ENCODE measurements around the gene VPS33A. TPM values are rescaled to one million over a fixed set of nuclear protein-coding genes. Genes with fewer than 3 reads are reported as not detected.

The VPS33A gene
- total RNA-seq, 1 experiment from 2014 or later = 37.6 TPM

DNA sequence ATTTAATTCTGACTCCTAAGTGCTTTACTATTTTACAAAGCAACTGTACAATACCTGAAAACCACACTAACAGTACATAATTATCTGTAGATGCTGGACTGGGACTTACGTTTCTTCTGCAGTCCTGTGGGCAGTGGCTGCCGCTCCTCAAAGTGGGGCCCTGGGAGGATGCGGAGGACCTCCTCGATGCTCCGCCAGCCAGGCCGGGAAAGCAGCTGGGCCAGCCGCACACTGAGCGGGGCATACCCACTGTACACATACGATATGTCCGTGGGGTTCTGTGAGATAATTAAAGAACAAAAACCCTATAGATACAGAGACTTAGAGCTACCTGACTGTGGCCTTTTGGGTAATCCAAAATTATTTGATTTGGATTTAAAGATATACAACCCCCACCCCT lies 33.6 kb downstream of the VPS33A start:
- DNase-seq (ENCODE audit: low spot score) = no peak
- no peak overlapping the region for H3K4me3 Mint-ChIP-seq
- TF ChIP-seq ZNF219 (CRISPR knock-in tag; IDR thresholded peaks at IDR 0.05; ENCODE audit: borderline replicate concordance) = no peak
- TF ChIP-seq, protein P1, sequence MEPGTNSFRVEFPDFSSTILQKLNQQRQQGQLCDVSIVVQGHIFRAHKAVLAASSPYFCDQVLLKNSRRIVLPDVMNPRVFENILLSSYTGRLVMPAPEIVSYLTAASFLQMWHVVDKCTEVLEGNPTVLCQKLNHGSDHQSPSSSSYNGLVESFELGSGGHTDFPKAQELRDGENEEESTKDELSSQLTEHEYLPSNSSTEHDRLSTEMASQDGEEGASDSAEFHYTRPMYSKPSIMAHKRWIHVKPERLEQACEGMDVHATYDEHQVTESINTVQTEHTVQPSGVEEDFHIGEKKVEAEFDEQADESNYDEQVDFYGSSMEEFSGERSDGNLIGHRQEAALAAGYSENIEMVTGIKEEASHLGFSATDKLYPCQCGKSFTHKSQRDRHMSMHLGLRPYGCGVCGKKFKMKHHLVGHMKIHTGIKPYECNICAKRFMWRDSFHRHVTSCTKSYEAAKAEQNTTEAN (CRISPR knock-in tag; IDR thresholded peaks at IDR 0.05) = no peak
- TF ChIP-seq, protein P2, sequence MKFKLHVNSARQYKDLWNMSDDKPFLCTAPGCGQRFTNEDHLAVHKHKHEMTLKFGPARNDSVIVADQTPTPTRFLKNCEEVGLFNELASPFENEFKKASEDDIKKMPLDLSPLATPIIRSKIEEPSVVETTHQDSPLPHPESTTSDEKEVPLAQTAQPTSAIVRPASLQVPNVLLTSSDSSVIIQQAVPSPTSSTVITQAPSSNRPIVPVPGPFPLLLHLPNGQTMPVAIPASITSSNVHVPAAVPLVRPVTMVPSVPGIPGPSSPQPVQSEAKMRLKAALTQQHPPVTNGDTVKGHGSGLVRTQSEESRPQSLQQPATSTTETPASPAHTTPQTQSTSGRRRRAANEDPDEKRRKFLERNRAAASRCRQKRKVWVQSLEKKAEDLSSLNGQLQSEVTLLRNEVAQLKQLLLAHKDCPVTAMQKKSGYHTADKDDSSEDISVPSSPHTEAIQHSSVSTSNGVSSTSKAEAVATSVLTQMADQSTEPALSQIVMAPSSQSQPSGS (CRISPR knock-in tag; IDR thresholded peaks at IDR 0.05; ENCODE audit: borderline replicate concordance, low read depth) = no peak
- no peak for TF ChIP-seq ZNF423 (CRISPR knock-in tag; IDR thresholded peaks at IDR 0.05)

DNA sequence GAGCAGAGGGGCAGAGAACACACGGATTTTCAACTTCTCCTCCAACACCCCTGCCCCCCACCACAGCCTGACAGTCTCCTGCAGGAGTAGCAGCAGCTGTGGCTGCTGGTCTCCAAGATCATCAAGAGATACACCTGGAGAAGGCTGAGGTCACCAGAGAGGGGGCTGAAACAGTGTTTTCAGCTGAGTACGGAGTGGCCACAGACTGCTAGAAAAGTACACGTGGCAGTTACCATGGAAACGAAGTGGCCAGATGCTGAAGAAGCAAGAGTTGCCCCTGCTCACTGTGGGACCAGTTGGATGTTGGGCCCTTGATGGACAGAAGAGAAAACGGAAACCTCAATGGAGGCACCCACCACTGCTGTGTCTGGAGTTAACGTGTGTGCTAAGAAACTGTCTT lies 35.5 kb downstream of the VPS33A start:
- ATAC-seq = no peak

More for the DNA sequence above, 33.6 kb downstream of the VPS33A start:
- Mint-ChIP-seq H3K36me3 (peaks cover 8% of the 10 kb centered on the region), H3K4me1 (no peaks in the 10 kb centered on the region), H3K27me3 (ENCODE audit: low read depth) (no peaks in the 10 kb centered on the region), H3K9me3 (no peaks in the 10 kb centered on the region), H3K27ac (no peak overlapping the region)
- POLR2A ChIA-PET = no interaction called here
- no peak for ATAC-seq
- CTCF ChIA-PET = interaction anchor here (0.6 kb wide), 1 partner anchor 268 kb away, joined by 3 read pairs; the partner anchor contains the start of gene ZCCHC8

DNA sequence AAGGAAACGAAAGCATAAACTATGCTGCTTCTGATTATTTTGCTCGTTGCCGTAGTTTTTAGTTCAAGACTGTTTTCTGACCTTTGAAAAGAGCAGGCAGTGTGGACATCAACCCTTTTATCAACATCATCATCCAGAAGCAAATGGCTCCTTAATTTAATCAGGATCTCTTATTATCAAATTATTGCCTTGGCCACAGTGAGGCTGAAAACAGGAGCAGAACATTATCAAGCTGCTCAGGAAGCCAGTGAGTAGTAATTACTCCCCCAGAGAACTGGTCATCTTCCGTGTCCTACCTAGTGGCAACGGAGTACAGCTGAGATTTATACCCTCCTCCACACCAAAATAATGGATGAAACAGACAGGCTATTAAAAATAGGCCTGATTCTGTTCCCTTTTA lies 38.2 kb downstream of the VPS33A start:
- H3K4me3 Mint-ChIP-seq = no peak overlapping the region
- ATAC-seq = no peak
- H3K4me1 Mint-ChIP-seq = peaks cover 21% of the 10 kb centered on the region

More for the DNA sequence above, 35.5 kb downstream of the VPS33A start:
- TF ChIP-seq, protein P3, sequence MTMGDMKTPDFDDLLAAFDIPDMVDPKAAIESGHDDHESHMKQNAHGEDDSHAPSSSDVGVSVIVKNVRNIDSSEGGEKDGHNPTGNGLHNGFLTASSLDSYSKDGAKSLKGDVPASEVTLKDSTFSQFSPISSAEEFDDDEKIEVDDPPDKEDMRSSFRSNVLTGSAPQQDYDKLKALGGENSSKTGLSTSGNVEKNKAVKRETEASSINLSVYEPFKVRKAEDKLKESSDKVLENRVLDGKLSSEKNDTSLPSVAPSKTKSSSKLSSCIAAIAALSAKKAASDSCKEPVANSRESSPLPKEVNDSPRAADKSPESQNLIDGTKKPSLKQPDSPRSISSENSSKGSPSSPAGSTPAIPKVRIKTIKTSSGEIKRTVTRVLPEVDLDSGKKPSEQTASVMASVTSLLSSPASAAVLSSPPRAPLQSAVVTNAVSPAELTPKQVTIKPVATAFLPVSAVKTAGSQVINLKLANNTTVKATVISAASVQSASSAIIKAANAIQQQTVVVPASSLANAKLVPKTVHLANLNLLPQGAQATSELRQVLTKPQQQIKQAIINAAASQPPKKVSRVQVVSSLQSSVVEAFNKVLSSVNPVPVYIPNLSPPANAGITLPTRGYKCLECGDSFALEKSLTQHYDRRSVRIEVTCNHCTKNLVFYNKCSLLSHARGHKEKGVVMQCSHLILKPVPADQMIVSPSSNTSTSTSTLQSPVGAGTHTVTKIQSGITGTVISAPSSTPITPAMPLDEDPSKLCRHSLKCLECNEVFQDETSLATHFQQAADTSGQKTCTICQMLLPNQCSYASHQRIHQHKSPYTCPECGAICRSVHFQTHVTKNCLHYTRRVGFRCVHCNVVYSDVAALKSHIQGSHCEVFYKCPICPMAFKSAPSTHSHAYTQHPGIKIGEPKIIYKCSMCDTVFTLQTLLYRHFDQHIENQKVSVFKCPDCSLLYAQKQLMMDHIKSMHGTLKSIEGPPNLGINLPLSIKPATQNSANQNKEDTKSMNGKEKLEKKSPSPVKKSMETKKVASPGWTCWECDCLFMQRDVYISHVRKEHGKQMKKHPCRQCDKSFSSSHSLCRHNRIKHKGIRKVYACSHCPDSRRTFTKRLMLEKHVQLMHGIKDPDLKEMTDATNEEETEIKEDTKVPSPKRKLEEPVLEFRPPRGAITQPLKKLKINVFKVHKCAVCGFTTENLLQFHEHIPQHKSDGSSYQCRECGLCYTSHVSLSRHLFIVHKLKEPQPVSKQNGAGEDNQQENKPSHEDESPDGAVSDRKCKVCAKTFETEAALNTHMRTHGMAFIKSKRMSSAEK (CRISPR knock-in tag; IDR thresholded peaks at IDR 0.05; ENCODE audit: borderline replicate concordance) = no peak
- TF ChIP-seq, protein P4, sequence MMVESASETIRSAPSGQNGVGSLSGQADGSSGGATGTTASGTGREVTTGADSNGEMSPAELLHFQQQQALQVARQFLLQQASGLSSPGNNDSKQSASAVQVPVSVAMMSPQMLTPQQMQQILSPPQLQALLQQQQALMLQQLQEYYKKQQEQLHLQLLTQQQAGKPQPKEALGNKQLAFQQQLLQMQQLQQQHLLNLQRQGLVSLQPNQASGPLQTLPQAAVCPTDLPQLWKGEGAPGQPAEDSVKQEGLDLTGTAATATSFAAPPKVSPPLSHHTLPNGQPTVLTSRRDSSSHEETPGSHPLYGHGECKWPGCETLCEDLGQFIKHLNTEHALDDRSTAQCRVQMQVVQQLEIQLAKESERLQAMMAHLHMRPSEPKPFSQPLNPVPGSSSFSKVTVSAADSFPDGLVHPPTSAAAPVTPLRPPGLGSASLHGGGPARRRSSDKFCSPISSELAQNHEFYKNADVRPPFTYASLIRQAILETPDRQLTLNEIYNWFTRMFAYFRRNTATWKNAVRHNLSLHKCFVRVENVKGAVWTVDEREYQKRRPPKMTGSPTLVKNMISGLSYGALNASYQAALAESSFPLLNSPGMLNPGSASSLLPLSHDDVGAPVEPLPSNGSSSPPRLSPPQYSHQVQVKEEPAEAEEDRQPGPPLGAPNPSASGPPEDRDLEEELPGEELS (CRISPR knock-in tag; IDR thresholded peaks at IDR 0.05) = no peak
- TF ChIP-seq ZNF121 (CRISPR knock-in tag; IDR thresholded peaks at IDR 0.05) (no peak), ZNF671 (CRISPR knock-in tag; IDR thresholded peaks at IDR 0.05) (no peak)
- CTCF ChIA-PET = no interaction called here
- Mint-ChIP-seq H3K9me3 (no peaks in the 10 kb centered on the region), H3K4me3 (no peak overlapping the region), H3K36me3 (peaks cover 7% of the 10 kb centered on the region), H3K27ac (no peak overlapping the region), H3K4me1 (peaks cover 6% of the 10 kb centered on the region), H3K27me3 (ENCODE audit: low read depth) (no peaks in the 10 kb centered on the region; the same call in 1 of the 2 replicates)
- no peak for DNase-seq (ENCODE audit: low spot score)
- POLR2A ChIA-PET = no interaction called here

More for the DNA sequence above, 38.2 kb downstream of the VPS33A start:
- POLR2A ChIA-PET = no interaction called here
- CTCF ChIA-PET = no interaction called here
- H3K36me3 Mint-ChIP-seq = peaks cover 12% of the 10 kb centered on the region
- no peak for DNase-seq (ENCODE audit: low spot score)
- H3K9me3 Mint-ChIP-seq = no peaks in the 10 kb centered on the region
- TF ChIP-seq TCF7 (CRISPR knock-in tag; IDR thresholded peaks at IDR 0.05; ENCODE audit: low read depth) (no peak), ESRRA (CRISPR knock-in tag; IDR thresholded peaks at IDR 0.05; ENCODE audit: borderline replicate concordance) (no peak), NFE2L1 (CRISPR knock-in tag; IDR thresholded peaks at IDR 0.05) (no peak), IRF2 (CRISPR knock-in tag; IDR thresholded peaks at IDR 0.05; ENCODE audit: borderline replicate concordance, low read depth) (no peak)
- TF ChIP-seq, protein P5, sequence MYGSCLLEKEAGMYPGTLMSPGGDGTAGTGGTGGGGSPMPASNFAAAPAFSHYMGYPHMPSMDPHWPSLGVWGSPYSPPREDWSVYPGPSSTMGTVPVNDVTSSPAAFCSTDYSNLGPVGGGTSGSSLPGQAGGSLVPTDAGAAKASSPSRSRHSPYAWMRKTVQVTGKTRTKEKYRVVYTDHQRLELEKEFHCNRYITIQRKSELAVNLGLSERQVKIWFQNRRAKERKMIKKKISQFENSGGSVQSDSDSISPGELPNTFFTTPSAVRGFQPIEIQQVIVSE (CRISPR knock-in tag; IDR thresholded peaks at IDR 0.05; ENCODE audit: borderline replicate concordance) = no peak
- TF ChIP-seq, protein P6, sequence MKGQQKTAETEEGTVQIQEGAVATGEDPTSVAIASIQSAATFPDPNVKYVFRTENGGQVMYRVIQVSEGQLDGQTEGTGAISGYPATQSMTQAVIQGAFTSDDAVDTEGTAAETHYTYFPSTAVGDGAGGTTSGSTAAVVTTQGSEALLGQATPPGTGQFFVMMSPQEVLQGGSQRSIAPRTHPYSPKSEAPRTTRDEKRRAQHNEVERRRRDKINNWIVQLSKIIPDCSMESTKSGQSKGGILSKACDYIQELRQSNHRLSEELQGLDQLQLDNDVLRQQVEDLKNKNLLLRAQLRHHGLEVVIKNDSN (CRISPR knock-in tag; IDR thresholded peaks at IDR 0.05) = no peak
- H3K27ac Mint-ChIP-seq = no peak overlapping the region
- no peaks in the 10 kb centered on the region; the same call in 1 of the 2 replicates for H3K27me3 Mint-ChIP-seq (ENCODE audit: low read depth)
